BJ (cell line): Measurements from ENCODE around the gene FBXO17. TPM values are rescaled to one million over a fixed set of nuclear protein-coding genes. Genes with fewer than 3 reads are reported as not detected.

Experiments used
- CTCF ChIA-PET: fragments of 350-600 bp; formaldehyde crosslinking; extraction: SDS; loops from one replicate; lab custom pipeline; 2021; ENCODE audit warnings: antibody characterized with exemption, inconsistent platforms; lab: Yijun Ruan, JAX
- POLR2A ChIA-PET: fragments of 300-600 bp; sonication (Branson Sonifier 250); formaldehyde crosslinking; extraction: SDS; loops from one replicate; lab custom pipeline; 2021; ENCODE audit warnings: antibody characterized with exemption; lab: Charles Lee
- DNase-seq: peaks from one replicate; pipeline ENCODE4 v3.0.0-alpha.2; 2011; ENCODE audit warnings: low read depth
- H3K27me3 ChIP-seq: 2 replicates; pipeline ENCODE4 v1.6.0; 2011; ENCODE audit warnings: low read length; ENCODE audit not compliant: control insufficient read depth, insufficient read depth
- H3K36me3 ChIP-seq: 2 replicates; pipeline ENCODE4 v1.5.1; 2011; ENCODE audit warnings: low read length; ENCODE audit not compliant: control insufficient read depth, insufficient read depth
- H3K4me3 ChIP-seq: 2 replicates; pipeline ENCODE4 v1.5.1; 2011; ENCODE audit warnings: low read depth, mild to moderate bottlenecking, control low read depth, low read length
- polyA plus RNA-seq: library from polyadenylated mRNA; depleted of rRNA; stranded (reverse); fragments of >200 nt; gene quantifications from 2 replicates; pipeline ENCODE4 v1.2.3, GENCODE V29; 2011
- TF ChIP-seq, protein P1 (sequence below): IDR thresholded peaks from 2 replicates; pipeline ENCODE4 v1.5.1; 2011; ENCODE audit warnings: low read depth, mild to moderate bottlenecking, control low read depth, inconsistent platforms, low read length, moderate library complexity; ENCODE audit not compliant: insufficient read depth

Gene FBXO17
- polyA plus RNA-seq, 1 experiment: 19.5 TPM

DNA sequence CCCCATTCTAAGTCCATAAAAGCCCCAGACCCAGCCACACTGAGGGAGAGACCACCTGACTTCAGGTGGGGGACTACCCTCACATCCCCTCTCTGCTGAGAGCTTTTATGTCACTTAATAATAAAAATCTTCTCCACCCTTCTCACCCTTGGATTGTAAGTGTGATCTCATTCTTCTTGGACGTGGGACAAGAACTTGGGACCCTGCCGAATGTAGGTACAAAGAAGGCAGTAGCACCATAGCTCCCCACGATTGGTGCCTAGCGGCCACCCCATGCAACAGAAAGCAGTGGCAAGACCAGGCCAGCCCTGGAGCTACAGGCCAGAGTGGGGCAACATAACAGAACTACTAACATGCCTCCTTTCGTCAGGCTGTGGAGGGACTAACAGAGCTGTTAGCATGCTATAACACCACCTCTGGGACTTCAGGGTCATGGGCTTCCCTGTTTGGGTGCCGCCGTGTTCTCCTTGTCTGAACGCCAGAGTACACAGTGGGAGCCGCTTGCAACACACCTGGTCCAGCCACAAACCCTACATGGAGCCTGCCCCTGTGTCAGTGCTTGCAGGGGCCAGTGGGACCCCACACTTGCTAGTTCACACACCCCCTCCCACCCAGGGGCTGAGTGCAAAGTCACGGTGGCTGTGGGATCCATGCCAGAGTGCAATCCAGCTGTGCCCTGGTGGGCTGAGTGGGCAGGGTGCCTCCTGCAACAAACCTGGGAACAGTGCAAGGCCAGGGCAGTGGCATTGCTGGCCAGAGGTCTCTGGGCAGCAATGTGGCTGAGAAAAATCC lies 5.2 kb upstream of the FBXO17 start:
- peaks cover 3% of the 10 kb centered on the region; the same call in 1 of the 2 replicates for H3K27me3 ChIP-seq
- POLR2A ChIA-PET: no interaction called here
- no peak overlapping the region for H3K4me3 ChIP-seq
- TF ChIP-seq, protein P1, sequence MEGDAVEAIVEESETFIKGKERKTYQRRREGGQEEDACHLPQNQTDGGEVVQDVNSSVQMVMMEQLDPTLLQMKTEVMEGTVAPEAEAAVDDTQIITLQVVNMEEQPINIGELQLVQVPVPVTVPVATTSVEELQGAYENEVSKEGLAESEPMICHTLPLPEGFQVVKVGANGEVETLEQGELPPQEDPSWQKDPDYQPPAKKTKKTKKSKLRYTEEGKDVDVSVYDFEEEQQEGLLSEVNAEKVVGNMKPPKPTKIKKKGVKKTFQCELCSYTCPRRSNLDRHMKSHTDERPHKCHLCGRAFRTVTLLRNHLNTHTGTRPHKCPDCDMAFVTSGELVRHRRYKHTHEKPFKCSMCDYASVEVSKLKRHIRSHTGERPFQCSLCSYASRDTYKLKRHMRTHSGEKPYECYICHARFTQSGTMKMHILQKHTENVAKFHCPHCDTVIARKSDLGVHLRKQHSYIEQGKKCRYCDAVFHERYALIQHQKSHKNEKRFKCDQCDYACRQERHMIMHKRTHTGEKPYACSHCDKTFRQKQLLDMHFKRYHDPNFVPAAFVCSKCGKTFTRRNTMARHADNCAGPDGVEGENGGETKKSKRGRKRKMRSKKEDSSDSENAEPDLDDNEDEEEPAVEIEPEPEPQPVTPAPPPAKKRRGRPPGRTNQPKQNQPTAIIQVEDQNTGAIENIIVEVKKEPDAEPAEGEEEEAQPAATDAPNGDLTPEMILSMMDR: no peak
- no peaks in the 10 kb centered on the region for H3K36me3 ChIP-seq
- CTCF ChIA-PET: no interaction called here
- no peak for DNase-seq

DNA sequence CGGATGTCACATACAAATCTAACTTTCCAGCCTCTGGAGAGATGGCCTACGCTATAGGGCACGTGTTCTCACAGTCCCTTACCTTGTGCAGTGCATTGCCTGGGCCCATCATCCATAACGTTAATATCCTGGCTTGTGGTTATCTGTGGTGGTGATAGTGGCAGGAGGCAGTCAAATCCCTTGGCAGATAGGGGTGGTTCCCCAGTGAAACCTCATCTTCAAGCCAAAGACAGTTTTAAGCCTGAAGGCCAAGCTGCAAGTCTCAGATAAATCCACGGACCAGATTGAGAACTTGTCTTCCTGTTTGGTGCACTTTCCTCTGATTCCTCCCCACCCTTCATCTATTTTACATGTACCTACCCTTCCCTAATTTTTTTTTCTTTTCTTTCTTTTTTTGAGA lies 4.3 kb upstream of the FBXO17 start:
- TF ChIP-seq, protein P1: no peak
- Histone ChIP-seq H3K36me3 (no peaks in the 10 kb centered on the region), H3K4me3 (no peak overlapping the region), H3K27me3 (no peaks in the 10 kb centered on the region; the same call in 1 of the 2 replicates)
- DNase-seq: no peak
- POLR2A ChIA-PET: no interaction called here
- CTCF ChIA-PET: interaction anchor here (1.2 kb wide), 1 partner anchor 14 kb away, joined by 3 read pairs; no protein-coding TSS in a partner anchor

DNA sequence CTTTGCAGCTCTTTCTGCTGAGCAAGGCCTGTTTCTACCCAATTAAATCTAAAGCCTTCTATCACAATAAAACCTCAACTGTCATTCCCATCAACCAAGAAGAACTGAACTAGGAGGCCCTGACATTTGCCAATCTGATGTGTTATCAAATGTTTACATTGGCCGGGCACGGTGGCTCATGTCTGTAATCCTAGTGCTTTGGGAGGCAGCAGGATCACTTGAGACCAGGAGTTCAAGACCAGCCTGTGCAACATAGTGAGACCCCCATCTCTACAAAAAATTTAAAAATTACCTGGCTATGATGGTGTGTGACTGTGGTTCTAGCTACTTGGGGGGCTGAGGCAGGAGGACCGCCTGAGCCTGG lies 2.8 kb upstream of the FBXO17 start:
- Histone ChIP-seq H3K36me3 (no peaks in the 10 kb centered on the region), H3K27me3 (no peaks in the 10 kb centered on the region; the same call in 1 of the 2 replicates), H3K4me3 (no peak overlapping the region)
- TF ChIP-seq, protein P1: no peak
- POLR2A ChIA-PET: interaction anchor here (0.6 kb wide), 1 partner anchor 96 kb away, joined by 8 read pairs; no protein-coding TSS in a partner anchor
- DNase-seq: no peak
- CTCF ChIA-PET: interaction anchor here (0.9 to 2.3 kb wide), 4 partner anchors 15 to 107 kb away, joined by 3 to 5 read pairs (median 4); partner anchors contain the start of genes MRPS12 and SARS2

DNA sequence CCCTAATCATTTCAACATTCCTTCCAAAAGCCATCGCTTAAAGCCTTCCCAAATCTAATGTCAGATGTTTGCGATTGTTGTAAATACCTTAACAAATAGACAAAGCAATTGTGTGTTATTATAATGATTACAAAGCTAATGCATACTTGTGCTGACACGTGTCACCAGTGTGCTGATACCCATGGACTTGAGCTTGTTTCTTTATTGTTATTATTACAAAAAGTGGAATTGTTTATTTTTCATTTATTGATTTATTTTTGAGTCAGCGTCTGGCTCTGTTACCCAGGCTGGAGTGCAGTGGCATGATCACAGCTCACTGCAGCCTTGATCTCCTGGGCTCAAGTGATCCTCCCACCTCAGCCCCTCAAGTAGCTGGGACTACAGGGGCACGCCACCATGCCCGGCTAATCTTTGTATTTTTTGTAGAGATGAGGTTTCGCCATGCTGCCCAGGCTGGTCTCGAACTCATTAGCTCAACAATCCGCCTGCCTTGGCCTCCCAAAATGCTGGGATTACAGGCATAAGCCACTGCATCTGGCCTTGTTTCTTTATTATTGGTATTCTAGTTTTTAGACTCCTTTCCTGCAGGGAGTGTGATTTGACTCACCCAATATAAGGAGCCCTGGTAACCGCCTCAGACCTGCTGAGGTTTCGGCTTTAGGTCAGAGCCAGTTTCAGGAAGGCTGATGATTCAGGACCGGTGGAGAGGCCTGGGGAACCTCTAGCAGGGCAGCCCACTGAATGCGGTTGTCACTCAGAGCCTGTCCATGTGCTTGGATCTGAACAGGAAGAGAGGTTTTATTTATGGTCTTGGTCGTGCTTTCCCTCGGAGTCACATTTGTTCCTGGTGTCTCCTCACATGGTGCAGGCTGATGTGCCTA lies 2.1 kb upstream of the FBXO17 start:
- ChIA-PET CTCF (interaction anchor here (1.1 to 3.9 kb wide), 5 partner anchors 12 to 108 kb away, joined by 3 to 31 read pairs (median 5); no protein-coding TSS in a partner anchor), POLR2A (interaction anchor here (0.6 kb wide), 1 partner anchor 97 kb away, joined by 8 read pairs; no protein-coding TSS in a partner anchor)
- H3K27me3 ChIP-seq: no peaks in the 10 kb centered on the region; the same call in 1 of the 2 replicates
- TF ChIP-seq, protein P1: no peak
- no peak for DNase-seq
- H3K36me3 ChIP-seq: no peaks in the 10 kb centered on the region
- no peak overlapping the region for H3K4me3 ChIP-seq
